GM23338 (cell line): ENCODE data around the gene NKD1. TPM values are rescaled to one million over a fixed set of nuclear protein-coding genes. Genes with fewer than 3 reads are reported as not detected.

Experiments used
- ATAC-seq: fragments of 200-7000 bp; cut with Tn5 transposase; 3 replicates; pipeline ENCODE4 v1.9.1; 2020
- DNase-seq: peaks from one replicate; pipeline ENCODE4 v3.0.0-alpha.2; 2015; ENCODE audit warnings: low spot score
- H2AFZ ChIP-seq: fragments of 200-600 bp; sonication (generic); 2 replicates; pipeline ENCODE4 v1.8.0; 2016; ENCODE audit warnings: antibody characterized with exemption, mild to moderate bottlenecking, moderate library complexity
- H3F3A ChIP-seq: fragments of 200-600 bp; sonication (generic); replicated peaks from 2 replicates; pipeline ENCODE4 v1.8.0; 2017; ENCODE audit warnings: antibody characterized with exemption, mixed run types, low read depth
- H3K27ac ChIP-seq: fragments of 200-600 bp; sonication (generic); 2 replicates; pipeline ENCODE4 v1.6.1; 2016; ENCODE audit warnings: low read depth
- H3K27me3 ChIP-seq: fragments of 200-600 bp; sonication (generic); 2 replicates; pipeline ENCODE4 v1.8.0; 2016; ENCODE audit warnings: mild to moderate bottlenecking, mixed run types, moderate library complexity; ENCODE audit not compliant: insufficient read depth
- H3K36me3 ChIP-seq: fragments of 200-600 bp; sonication (generic); 2 replicates; pipeline ENCODE4 v1.8.0; 2016; ENCODE audit warnings: mild to moderate bottlenecking; ENCODE audit not compliant: insufficient read depth
- H3K4me1 ChIP-seq: fragments of 200-600 bp; sonication (generic); 2 replicates; pipeline ENCODE4 v1.8.0; 2016; ENCODE audit warnings: mild to moderate bottlenecking, moderate library complexity; ENCODE audit not compliant: insufficient read depth
- H3K4me2 ChIP-seq: fragments of 200-600 bp; sonication (generic); 2 replicates; pipeline ENCODE4 v1.7.1; 2017; ENCODE audit warnings: mixed run types
- H3K4me3 ChIP-seq: fragments of 200-600 bp; sonication (generic); 2 replicates; pipeline ENCODE4 v1.6.1; 2016; ENCODE audit warnings: mixed run types
- H3K79me2 ChIP-seq: fragments of 200-600 bp; sonication (generic); replicated peaks from 2 replicates; pipeline ENCODE4 v1.8.0; 2017; ENCODE audit warnings: mild to moderate bottlenecking; ENCODE audit not compliant: insufficient read depth
- H3K9me2 ChIP-seq: fragments of 200-600 bp; sonication (generic); 2 replicates; pipeline ENCODE4 v1.8.0; 2017; ENCODE audit not compliant: insufficient read depth
- H4K20me1 ChIP-seq: fragments of 200-600 bp; sonication (generic); replicated peaks from 2 replicates; pipeline ENCODE4 v1.8.0; 2017; ENCODE audit warnings: mild to moderate bottlenecking; ENCODE audit not compliant: insufficient read depth
- H3K27ac Mint-ChIP-seq: 2 replicates; pipeline ENCODE4 v1.8.0; 2020; ENCODE audit warnings: inconsistent platforms, mild to moderate bottlenecking, moderate library complexity, mixed read lengths
- H3K27me3 Mint-ChIP-seq: 3 replicates; pipeline ENCODE4 v1.8.0; 2022; ENCODE audit warnings: low read depth, mild to moderate bottlenecking, moderate library complexity, mixed read lengths, inconsistent platforms; ENCODE audit not compliant: insufficient read depth, poor library complexity
- H3K36me3 Mint-ChIP-seq: 3 replicates; pipeline ENCODE4 v1.8.0; 2021; ENCODE audit warnings: low read depth, mild to moderate bottlenecking, inconsistent platforms, moderate library complexity, mixed read lengths
- H3K4me1 Mint-ChIP-seq: 3 replicates; pipeline ENCODE4 v1.8.0; 2020; ENCODE audit warnings: mild to moderate bottlenecking, inconsistent platforms, mixed read lengths
- H3K4me3 Mint-ChIP-seq: 3 replicates; pipeline ENCODE4 v1.8.0; 2021; ENCODE audit warnings: moderate library complexity, mild to moderate bottlenecking, inconsistent platforms, mixed read lengths
- H3K9me3 Mint-ChIP-seq: 3 replicates; pipeline ENCODE4 v1.8.0; 2020; ENCODE audit warnings: moderate library complexity, mild to moderate bottlenecking, inconsistent platforms, mixed read lengths
- EZH2 ChIP-seq: fragments of 200-600 bp; sonication (generic); IDR thresholded peaks from one replicate; pipeline ENCODE4 v1.8.0; 2017; ENCODE audit warnings: antibody characterized with exemption, mild to moderate bottlenecking, low read depth; ENCODE audit not compliant: unreplicated experiment
- POLR2AphosphoS5 ChIP-seq: IDR thresholded peaks from 2 replicates; pipeline ENCODE4 v1.6.1; 2016; ENCODE audit warnings: antibody characterized with exemption, low read depth
- STAT1 ChIP-seq: IDR thresholded peaks from one replicate; pipeline ENCODE4 v1.6.1; 2016; ENCODE audit warnings: antibody characterized with exemption; ENCODE audit not compliant: unreplicated experiment
- ZNF114 ChIP-seq: fragments of 250-450 bp; sonication (Bioruptor Pico); IDR thresholded peaks from 2 replicates; pipeline ENCODE4 v1.5.0; 2020; ENCODE audit warnings: mild to moderate bottlenecking, moderate library complexity
- polyA plus RNA-seq: library from polyadenylated mRNA; unstranded; fragments of >200 nt; fragmentation: Nextera tagmentation; extraction: Ambion mirVana; gene quantifications from 2 replicates; pipeline ENCODE4 v1.2.1, GENCODE V29; 2016
- total RNA-seq: library from RNA; depleted of rRNA; stranded (reverse); fragments of >200 nt; shearing (Covaris generic); gene quantifications from 2 replicates; pipeline ENCODE4 v1.2.3, GENCODE V29; 2014
- TF ChIP-seq, protein P1 (sequence below), 2 experiments: fragments of 200-600 bp in 1 of 2; sonication (generic) in 1 of 2; conservative IDR thresholded peaks; 2 replicates each; pipeline versions ENCODE4 v1.5.1 to v1.6.1; 2016 to 2017; ENCODE audit warnings: antibody characterized with exemption in 2 of 2, low read depth in 2 of 2, mild to moderate bottlenecking in 2 of 2, moderate library complexity in 1 of 2
- TF ChIP-seq, protein P2 (sequence below): IDR thresholded peaks from one replicate; pipeline ENCODE4 v1.6.1; 2018; ENCODE audit warnings: antibody characterized with exemption; ENCODE audit not compliant: unreplicated experiment

NKD1 gene
- total and polyA plus RNA-seq, 2 experiments from 2014 or later: 2.1 to 2.3 TPM

DNA sequence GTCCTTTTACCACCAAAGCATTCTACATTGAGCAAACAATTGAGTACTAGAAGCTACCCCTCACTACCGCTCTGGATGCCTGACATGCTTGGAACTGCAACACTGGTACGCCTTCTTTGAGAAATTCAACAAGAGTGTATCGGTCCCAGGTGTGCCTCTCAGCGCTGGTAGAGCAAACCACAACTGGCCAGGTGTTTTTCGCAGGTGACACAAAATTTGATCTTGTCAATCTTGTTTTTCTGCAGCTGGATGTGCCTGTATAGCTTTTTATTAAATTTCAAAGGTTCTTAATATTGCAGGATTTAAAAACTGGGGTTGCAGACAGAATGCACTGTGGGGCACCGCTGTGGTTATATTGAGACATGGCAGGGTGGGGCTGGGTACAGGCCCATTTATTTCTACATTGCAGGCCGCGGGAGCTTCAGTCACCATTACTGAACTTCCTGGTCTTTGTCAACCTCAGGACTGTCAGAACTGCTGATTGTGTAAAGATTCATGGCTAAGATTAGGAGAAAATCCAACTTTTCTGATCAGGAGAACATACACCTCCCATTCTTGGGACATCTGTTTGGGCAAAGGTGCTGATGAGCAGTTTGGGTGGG is 137.4 kb downstream of the NKD1 start (continued):
- TF ChIP-seq, protein P1, sequence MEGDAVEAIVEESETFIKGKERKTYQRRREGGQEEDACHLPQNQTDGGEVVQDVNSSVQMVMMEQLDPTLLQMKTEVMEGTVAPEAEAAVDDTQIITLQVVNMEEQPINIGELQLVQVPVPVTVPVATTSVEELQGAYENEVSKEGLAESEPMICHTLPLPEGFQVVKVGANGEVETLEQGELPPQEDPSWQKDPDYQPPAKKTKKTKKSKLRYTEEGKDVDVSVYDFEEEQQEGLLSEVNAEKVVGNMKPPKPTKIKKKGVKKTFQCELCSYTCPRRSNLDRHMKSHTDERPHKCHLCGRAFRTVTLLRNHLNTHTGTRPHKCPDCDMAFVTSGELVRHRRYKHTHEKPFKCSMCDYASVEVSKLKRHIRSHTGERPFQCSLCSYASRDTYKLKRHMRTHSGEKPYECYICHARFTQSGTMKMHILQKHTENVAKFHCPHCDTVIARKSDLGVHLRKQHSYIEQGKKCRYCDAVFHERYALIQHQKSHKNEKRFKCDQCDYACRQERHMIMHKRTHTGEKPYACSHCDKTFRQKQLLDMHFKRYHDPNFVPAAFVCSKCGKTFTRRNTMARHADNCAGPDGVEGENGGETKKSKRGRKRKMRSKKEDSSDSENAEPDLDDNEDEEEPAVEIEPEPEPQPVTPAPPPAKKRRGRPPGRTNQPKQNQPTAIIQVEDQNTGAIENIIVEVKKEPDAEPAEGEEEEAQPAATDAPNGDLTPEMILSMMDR (conservative IDR thresholded peaks at IDR 0.05; ENCODE audit: low read depth in 2 of 2): no peak
- TF ChIP-seq EZH2: no peak

DNA sequence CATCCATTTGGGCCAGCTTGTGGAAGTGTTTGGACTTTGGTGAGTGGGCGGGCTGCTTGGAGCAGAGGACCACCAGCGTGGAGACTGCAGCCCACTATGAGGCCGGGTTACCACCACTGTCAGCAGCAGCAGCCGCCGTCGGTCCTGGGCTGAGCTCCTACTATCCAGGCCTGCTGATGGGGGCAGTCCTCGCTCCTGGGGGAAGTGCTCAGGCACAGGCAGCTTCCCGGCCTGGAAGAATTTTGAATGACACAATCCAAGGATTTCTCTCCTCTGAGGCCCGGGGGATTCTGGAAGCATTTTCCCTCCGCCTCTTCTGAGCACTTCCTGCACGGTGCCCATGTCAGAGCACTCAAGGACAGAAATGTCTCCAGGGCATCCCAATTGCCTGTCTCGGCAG is 139.9 kb downstream of the NKD1 start:
- no peak overlapping the region for H2AFZ ChIP-seq
- Mint-ChIP-seq H3K36me3 (no peaks in the 10 kb centered on the region), H3K27me3 (peaks cover 9% of the 10 kb centered on the region), H3K9me3 (no peaks in the 10 kb centered on the region), H3K4me3 (no peak overlapping the region), H3K27ac (no peak overlapping the region), H3K4me1 (peaks cover 3% of the 10 kb centered on the region; the same call in 2 of the 3 replicates)
- H4K20me1 ChIP-seq: no peaks in the 10 kb centered on the region
- no peaks in the 10 kb centered on the region for H3K4me1 ChIP-seq
- H3F3A ChIP-seq: no peaks in the 10 kb centered on the region
- H3K36me3 ChIP-seq: no peaks in the 10 kb centered on the region
- no peak overlapping the region for H3K4me2 ChIP-seq
- peaks cover 5% of the 10 kb centered on the region; the same call in 1 of the 2 replicates for H3K27me3 ChIP-seq
- ATAC-seq: peak; percentile 42; the same call in 2 of the 3 replicates
- no peaks in the 10 kb centered on the region for H3K79me2 ChIP-seq
- H3K27ac ChIP-seq: no peak overlapping the region
- no peak overlapping the region for H3K4me3 ChIP-seq
- no peaks in the 10 kb centered on the region for H3K9me2 ChIP-seq
- DNase-seq: no peak
- TF ChIP-seq, protein P2, sequence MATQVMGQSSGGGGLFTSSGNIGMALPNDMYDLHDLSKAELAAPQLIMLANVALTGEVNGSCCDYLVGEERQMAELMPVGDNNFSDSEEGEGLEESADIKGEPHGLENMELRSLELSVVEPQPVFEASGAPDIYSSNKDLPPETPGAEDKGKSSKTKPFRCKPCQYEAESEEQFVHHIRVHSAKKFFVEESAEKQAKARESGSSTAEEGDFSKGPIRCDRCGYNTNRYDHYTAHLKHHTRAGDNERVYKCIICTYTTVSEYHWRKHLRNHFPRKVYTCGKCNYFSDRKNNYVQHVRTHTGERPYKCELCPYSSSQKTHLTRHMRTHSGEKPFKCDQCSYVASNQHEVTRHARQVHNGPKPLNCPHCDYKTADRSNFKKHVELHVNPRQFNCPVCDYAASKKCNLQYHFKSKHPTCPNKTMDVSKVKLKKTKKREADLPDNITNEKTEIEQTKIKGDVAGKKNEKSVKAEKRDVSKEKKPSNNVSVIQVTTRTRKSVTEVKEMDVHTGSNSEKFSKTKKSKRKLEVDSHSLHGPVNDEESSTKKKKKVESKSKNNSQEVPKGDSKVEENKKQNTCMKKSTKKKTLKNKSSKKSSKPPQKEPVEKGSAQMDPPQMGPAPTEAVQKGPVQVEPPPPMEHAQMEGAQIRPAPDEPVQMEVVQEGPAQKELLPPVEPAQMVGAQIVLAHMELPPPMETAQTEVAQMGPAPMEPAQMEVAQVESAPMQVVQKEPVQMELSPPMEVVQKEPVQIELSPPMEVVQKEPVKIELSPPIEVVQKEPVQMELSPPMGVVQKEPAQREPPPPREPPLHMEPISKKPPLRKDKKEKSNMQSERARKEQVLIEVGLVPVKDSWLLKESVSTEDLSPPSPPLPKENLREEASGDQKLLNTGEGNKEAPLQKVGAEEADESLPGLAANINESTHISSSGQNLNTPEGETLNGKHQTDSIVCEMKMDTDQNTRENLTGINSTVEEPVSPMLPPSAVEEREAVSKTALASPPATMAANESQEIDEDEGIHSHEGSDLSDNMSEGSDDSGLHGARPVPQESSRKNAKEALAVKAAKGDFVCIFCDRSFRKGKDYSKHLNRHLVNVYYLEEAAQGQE: no peak
- TF ChIP-seq POLR2AphosphoS5: no peak
- no peak for TF ChIP-seq EZH2
- TF ChIP-seq, protein P1 (conservative IDR thresholded peaks at IDR 0.05; ENCODE audit: low read depth in 2 of 2): no peak
- no peak for TF ChIP-seq STAT1
- TF ChIP-seq ZNF114: no peak
